Measurements from ENCODE around the gene ECT2L. TPM values are rescaled to one million over a fixed set of nuclear protein-coding genes. Genes with fewer than 3 reads are reported as not detected.

The ECT2L gene
- total RNA-seq, 2 donors from 2014 or later: not detected

GRCh38 chr6:138896104-138896756 is 100.3 kb downstream of the ECT2L start:
- no peak for TF ChIP-seq CTCF (IDR thresholded peaks at IDR 0.05)
- no peak for ATAC-seq (ENCODE audit: insufficient number of reproducible peaks, low FRiP score, low read depth)

GRCh38 chr6:138897031-138897430 is 101.1 kb downstream of the ECT2L start:
- Histone ChIP-seq H3K36me3 (peaks cover 9% of the 10 kb centered on the region), H3K4me3 (no peak overlapping the region), H3K9me3 (no peaks in the 10 kb centered on the region), H3K27ac (no peak overlapping the region), H3K4me1 (ENCODE audit: control insufficient read depth in 1 of 2, low read depth in 2 of 2) (no peaks in the 10 kb centered on the region), H3K27me3 (replicated peaks; ENCODE audit: insufficient read depth) (no peaks in the 10 kb centered on the region)
- ATAC-seq (ENCODE audit: insufficient number of reproducible peaks, low FRiP score, low read depth) (no peak), DNase-seq (ENCODE audit: low spot score) (no peak)
- TF ChIP-seq CTCF (IDR thresholded peaks at IDR 0.05): no peak

More at GRCh38 chr6:138896104-138896756, 100.3 kb downstream of the ECT2L start:
- H3K4me1 ChIP-seq (ENCODE audit: control insufficient read depth in 1 of 2, low read depth in 2 of 2): no peaks in the 10 kb centered on the region
- H3K9me3 ChIP-seq: no peaks in the 10 kb centered on the region
- H3K27me3 ChIP-seq (replicated peaks; ENCODE audit: insufficient read depth): no peaks in the 10 kb centered on the region
- peaks cover 7% of the 10 kb centered on the region for H3K36me3 ChIP-seq
- DNase-seq (ENCODE audit: low spot score): no peak
- no peak overlapping the region for H3K27ac ChIP-seq
- H3K4me3 ChIP-seq: no peak overlapping the region

DNA sequence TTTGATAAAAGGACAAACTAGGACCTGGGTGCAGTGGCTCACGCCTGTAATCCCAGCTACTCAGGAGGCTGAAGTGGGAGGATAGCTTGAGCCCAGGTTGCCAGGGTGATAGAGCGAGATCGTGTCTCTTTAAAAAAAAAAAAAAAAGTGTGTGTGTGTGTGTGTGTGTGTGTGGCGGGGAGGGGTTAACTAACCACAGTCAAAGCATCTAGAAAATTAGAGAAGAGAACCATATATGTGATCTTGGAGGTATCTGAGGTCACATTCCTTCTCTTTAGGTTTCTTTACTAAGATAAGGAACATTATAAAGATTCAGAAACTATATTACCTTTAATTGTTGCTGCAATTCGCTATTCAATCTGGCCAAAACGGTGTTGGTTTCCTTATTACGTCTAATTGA is 111.3 kb downstream of the ECT2L start:
- no peak for ATAC-seq (ENCODE audit: insufficient number of reproducible peaks, low FRiP score, low read depth)
- H3K4me1 ChIP-seq (ENCODE audit: control insufficient read depth in 1 of 2, low read depth in 2 of 2): no peaks in the 10 kb centered on the region
- no peaks in the 10 kb centered on the region for H3K27me3 ChIP-seq (replicated peaks; ENCODE audit: insufficient read depth)
- no peaks in the 10 kb centered on the region for H3K9me3 ChIP-seq
- DNase-seq (ENCODE audit: low spot score): no peak
- no peak for TF ChIP-seq CTCF (IDR thresholded peaks at IDR 0.05)
- H3K4me3 ChIP-seq: no peak overlapping the region
- no peak overlapping the region for H3K27ac ChIP-seq
- H3K36me3 ChIP-seq: peaks cover 37% of the 10 kb centered on the region

GRCh38 chr6:138909511-138909910 is 113.6 kb downstream of the ECT2L start:
- Histone ChIP-seq H3K27me3 (replicated peaks; ENCODE audit: insufficient read depth) (no peaks in the 10 kb centered on the region), H3K4me1 (ENCODE audit: control insufficient read depth in 1 of 2, low read depth in 2 of 2) (no peaks in the 10 kb centered on the region), H3K27ac (no peak overlapping the region), H3K4me3 (no peak overlapping the region), H3K9me3 (no peaks in the 10 kb centered on the region), H3K36me3 (peaks cover 45% of the 10 kb centered on the region)
- TF ChIP-seq CTCF (IDR thresholded peaks at IDR 0.05): no peak
- no peak for ATAC-seq (ENCODE audit: insufficient number of reproducible peaks, low FRiP score, low read depth)
- DNase-seq (ENCODE audit: low spot score): no peak

DNA sequence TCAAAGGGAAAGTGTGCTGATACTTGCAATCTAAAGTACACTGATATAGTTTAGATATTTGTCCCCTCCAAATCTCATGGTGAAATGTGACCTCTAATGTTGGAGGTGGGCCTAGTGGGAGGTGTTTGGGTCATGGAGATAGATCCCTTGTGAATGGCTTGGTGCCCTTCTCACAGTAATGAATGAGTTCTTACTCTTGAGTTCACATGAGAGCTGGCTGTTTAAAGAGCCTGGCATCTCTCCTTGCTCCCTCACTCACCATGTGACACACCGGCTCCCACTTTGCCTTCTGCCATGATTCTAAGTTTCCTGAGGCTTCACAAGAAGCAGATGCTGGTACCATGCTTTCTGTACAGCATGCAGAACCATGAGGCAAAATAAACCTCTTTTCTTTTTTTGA is 114.1 kb downstream of the ECT2L start:
- H3K36me3 ChIP-seq: peaks cover 47% of the 10 kb centered on the region
- no peak for ATAC-seq (ENCODE audit: insufficient number of reproducible peaks, low FRiP score, low read depth)
- H3K27ac ChIP-seq: no peak overlapping the region
- H3K4me1 ChIP-seq (ENCODE audit: control insufficient read depth in 1 of 2, low read depth in 2 of 2): no peaks in the 10 kb centered on the region
- H3K4me3 ChIP-seq: no peak overlapping the region
- no peaks in the 10 kb centered on the region for H3K9me3 ChIP-seq
- TF ChIP-seq CTCF (IDR thresholded peaks at IDR 0.05): no peak
- H3K27me3 ChIP-seq (replicated peaks; ENCODE audit: insufficient read depth): no peaks in the 10 kb centered on the region
- DNase-seq (ENCODE audit: low spot score): no peak
